ENCODE data around the gene ETFB. TPM values are rescaled to one million over a fixed set of nuclear protein-coding genes. Genes with fewer than 3 reads are reported as not detected.
A peak's percentile ranks its signal among the peaks of the same experiment; 100 is the strongest.

Gene ETFB
- total RNA-seq, 2 donors from 2014 or later, result 41.1 to 83.8 TPM

DNA sequence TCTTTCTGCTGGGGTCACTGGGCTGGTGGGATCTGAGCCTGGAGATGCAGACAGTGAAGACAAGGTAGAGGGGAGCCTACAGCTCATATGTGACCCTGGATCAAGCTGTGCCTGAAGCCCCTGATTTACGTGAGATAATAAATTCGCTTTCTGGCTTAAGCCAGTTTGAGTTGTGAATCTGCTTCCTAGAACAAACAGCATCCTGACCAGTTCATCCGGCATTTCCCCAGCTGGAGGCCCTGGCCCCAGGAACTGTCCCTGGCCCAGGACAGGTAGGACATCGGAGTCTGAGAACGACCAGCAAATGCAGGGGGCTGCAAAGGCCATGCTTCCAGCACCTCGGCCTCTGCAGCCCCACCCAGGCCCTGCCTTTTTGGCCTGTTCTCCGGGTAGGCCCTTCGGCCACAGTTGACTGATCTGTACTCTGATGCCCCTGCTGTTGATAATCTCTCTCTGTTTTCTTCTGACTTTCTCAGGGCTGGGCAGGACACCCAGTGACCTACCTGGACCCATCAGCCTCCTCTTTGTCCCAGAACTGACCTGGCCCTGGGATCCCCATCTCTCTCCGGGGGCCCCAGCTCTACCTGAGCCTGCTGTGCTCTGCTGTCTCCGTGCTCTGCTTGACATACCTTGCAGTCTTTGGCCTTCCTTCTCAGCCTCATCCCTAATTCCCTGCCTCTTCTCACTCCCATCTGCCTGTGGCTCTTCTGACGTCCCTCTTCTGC, 14.8 kb downstream of the ETFB start:
- H3K27ac Mint-ChIP-seq, result no peak overlapping the region
- no peak for ATAC-seq
- H3K9me3 Mint-ChIP-seq, result no peaks in the 10 kb centered on the region
- no peak overlapping the region for H3K4me3 Mint-ChIP-seq
- no peak for DNase-seq (ENCODE audit: low spot score)
- H3K36me3 Mint-ChIP-seq, result peaks cover 7% of the 10 kb centered on the region
- H3K27me3 Mint-ChIP-seq, result no peaks in the 10 kb centered on the region
- H3K4me1 Mint-ChIP-seq (ENCODE audit: low read depth in 2 of 2), result peaks cover 6 to 7% of the 10 kb centered on the region in 2 donors

DNA sequence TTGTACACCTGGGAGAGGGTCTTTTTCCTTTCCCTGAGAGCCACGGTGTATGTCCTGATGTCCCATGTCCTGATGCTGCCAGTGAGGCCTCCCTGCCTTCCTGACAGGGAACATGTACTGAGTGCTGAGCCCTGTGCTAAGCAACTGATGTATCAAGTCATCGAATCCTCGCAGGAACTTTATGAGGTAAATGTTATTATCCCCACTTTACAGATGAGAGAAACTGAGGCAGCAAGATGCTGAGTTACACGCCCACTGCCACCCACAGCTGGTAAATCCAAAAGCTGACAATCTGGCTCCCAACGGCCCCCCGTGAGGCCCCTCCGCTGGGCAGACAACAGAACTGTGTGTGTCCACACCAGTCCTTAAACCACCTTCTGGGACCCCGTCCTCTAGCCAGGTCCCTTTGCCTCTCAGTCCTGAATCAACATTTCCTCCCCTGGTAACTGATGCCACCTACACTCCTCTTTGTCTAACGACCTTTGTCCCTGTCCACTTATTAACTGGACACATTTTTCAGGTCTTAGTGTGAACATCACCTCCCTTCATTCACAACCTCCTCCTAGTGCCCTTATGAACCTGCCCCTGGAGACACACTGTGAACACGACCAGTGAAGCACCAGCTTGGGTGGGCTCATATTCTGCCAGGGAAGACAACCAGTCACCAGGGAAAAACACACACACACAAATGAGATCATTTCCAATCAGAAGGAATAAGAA, 18.8 kb downstream of the ETFB start:
- DNase-seq (ENCODE audit: low spot score), result no peak
- no peak overlapping the region for H3K4me3 Mint-ChIP-seq
- H3K36me3 Mint-ChIP-seq, result peaks cover 6% of the 10 kb centered on the region
- H3K27me3 Mint-ChIP-seq, result no peaks in the 10 kb centered on the region
- H3K4me1 Mint-ChIP-seq (ENCODE audit: low read depth in 2 of 2), result peaks cover 0 to 5% of the 10 kb centered on the region in 2 donors
- no peak overlapping the region for H3K27ac Mint-ChIP-seq
- H3K9me3 Mint-ChIP-seq, result no peaks in the 10 kb centered on the region
- ATAC-seq, result no peak

DNA sequence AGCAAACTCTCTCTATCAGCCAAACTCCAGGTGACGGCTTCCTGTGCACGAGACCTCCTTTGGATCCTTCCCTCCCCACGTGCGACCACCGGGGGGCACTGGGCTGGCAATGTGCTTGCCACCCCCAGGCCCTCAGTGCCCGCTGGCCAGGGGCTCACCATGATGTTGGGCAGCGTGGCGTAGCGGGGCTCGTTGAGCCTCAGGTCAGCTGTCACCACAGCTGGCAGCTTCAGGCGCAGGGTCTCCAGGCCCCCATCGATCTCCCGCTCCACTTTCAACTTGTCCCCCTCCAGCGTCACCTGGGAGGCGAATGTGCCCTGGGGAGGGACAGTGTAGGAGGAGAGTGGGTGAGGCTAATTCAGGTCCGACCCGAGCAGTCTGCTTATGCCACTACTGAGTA, 19.4 kb downstream of the ETFB start:
- Mint-ChIP-seq H3K27me3 (no peaks in the 10 kb centered on the region), H3K4me1 (ENCODE audit: low read depth in 2 of 2) (peaks cover 0 to 5% of the 10 kb centered on the region in 2 donors), H3K4me3 (no peak overlapping the region), H3K27ac (no peak overlapping the region), H3K9me3 (no peaks in the 10 kb centered on the region), H3K36me3 (no peaks in the 10 kb centered on the region)
- ATAC-seq, result no peak
- DNase-seq (ENCODE audit: low spot score), result no peak

DNA sequence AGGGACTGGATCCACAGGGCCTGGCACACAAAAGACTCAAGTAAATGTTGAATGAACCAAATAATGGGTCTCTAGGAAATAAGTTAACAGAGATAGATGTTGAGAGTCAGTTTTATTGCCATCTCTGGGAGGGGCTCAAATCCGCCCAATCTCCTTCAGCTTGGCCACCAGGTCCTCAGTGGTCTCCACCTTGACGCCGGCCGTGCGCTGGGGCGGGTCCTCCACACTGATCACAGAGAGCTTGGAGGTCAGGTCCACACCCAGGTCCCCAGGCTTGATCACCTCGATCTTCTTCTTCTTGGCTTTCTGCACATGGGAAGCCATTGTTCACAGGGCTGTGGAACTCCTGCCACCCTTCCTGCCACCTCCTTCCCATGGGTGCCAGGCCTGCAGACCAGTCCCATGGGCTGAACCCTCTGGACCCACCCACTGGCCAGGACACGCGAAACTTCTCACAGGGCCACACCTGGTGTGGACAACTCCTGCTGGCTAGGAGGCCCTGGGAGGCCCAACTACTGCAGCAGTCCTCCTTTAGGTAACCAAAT, 21.0 kb downstream of the ETFB start:
- Mint-ChIP-seq H3K4me3 (no peak overlapping the region), H3K9me3 (no peaks in the 10 kb centered on the region), H3K36me3 (no peaks in the 10 kb centered on the region), H3K27me3 (no peaks in the 10 kb centered on the region), H3K4me1 (ENCODE audit: low read depth in 2 of 2) (peaks cover 0 to 12% of the 10 kb centered on the region in 2 donors), H3K27ac (no peak overlapping the region)
- DNase-seq (ENCODE audit: low spot score) (no peak), ATAC-seq (no peak)

DNA sequence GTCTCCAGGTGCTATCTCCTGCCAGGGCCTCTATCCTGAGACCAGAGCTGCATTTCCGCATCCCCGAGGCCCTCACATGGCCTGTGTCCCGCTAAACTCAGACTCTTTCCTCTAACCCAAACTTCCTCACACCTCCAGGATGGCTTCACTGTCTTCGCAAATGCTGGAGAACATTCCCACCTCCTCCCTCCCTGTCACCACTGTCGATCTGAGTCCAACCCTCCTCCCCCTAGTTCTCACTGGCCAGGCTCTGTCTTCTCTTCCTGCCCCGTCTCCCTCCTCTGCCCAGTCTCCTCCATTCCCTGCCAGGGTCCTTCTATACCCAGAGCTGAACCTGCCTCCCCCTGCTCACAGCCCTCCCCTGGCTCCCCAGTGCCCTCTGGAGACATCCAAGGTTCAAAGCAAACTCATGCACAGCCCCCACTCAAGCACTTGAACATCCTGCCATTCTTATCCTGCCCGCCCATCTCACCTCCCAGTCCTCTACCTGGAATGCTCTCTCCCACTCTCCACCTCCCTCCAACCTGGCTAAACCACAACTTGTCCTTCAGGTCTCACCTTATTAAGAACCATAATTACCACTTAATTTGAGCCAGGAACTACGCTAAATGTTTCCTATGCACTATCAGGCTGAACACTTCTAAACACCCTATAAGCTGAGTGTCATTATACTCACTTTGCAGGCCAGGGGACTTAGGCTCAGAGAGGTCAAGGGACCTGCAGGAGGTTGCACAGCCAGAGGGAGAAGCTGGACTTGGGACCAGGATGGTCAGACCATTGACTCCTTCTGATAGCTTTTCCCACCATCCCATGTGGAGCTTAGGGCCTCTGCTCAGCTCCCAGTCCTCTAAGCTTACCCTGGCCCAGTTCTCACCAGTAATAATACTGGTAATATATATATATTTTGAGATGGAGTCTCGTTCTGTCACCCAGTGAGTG, 23.3 kb downstream of the ETFB start:
- no peaks in the 10 kb centered on the region for H3K9me3 Mint-ChIP-seq
- no peak overlapping the region for H3K27ac Mint-ChIP-seq
- no peak for ATAC-seq
- no peaks in the 10 kb centered on the region for H3K36me3 Mint-ChIP-seq
- DNase-seq (ENCODE audit: low spot score), result peak; percentile 41
- H3K27me3 Mint-ChIP-seq, result no peaks in the 10 kb centered on the region
- H3K4me1 Mint-ChIP-seq (ENCODE audit: low read depth in 2 of 2), result peaks cover 14 to 23% of the 10 kb centered on the region in 2 donors
- peak overlapping the region; percentile 34 for H3K4me3 Mint-ChIP-seq

DNA sequence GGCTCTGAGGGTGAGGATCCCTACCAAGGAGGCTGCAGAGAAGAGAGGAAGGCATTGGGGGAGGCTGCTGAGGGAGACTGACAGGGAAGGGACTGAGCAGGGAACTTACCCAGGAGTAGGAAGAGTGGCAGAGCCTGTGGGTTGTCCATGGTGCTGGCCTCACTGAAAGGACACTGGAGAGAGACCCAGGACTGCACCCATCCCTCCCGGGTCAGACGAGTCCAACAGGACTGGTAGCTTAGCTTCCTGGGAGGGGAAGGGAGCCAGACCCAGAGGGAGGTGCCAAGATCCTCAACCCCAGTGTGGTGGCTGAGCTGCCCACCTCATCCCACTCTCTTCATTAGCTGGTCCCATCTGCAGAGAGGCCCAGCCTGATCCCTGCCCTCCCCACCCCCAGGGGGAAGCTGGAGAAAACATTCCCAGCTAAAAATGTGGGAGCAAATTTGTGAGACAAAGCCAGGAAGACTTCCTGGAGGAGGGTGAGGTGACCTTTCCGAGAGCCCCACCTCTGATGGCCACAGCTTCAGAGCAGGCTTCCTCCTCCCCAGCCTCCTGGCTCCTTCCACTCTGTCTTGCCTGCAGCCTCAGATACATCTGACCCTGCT, 24.1 kb downstream of the ETFB start, which contains the start of gene VSIG10L:
TSS of gene VSIG10L (minus strand) at position 164 of the 605 bp plus-strand sequence. CDS start at position 149, 15 bp downstream.
- H3K4me3 Mint-ChIP-seq, result peak within 1 kb of the TSS; percentile 74
- DNase-seq (ENCODE audit: low spot score) (no peak), ATAC-seq (no peak)
- H3K9me3 Mint-ChIP-seq, result no peaks in the 10 kb centered on the region
- no peaks in the 10 kb centered on the region for H3K27me3 Mint-ChIP-seq
- H3K36me3 Mint-ChIP-seq, result no peaks in the 10 kb centered on the region
- H3K4me1 Mint-ChIP-seq (ENCODE audit: low read depth in 2 of 2), result peaks cover 14 to 23% of the 10 kb centered on the region in 2 donors
- peak within 1 kb of the TSS; percentile 28 to 69 for H3K27ac Mint-ChIP-seq

DNA sequence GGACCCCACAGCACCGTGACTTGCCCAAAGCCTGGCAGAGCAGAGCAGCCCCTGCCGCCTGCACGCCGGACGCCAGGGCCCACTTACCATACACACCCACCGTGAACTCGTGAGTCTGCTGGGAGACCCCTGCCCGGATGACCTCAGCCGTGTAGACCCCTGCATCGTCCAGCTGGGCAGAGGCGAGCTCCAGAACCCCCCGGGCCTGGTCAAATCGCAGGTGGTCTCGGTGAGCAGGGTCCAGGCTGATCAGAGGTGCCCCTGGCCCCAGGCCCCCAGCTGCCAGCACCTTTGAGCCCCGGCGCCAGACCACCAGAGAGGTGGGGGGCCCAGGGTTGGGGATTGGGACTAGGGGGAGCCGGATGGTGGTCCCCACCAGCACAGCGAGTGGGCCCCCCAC, 25.1 kb downstream of the ETFB start:
- peak overlapping the region; percentile 74 for H3K4me3 Mint-ChIP-seq
- no peaks in the 10 kb centered on the region for H3K27me3 Mint-ChIP-seq
- H3K4me1 Mint-ChIP-seq (ENCODE audit: low read depth in 2 of 2), result peaks cover 14 to 23% of the 10 kb centered on the region in 2 donors
- no peaks in the 10 kb centered on the region for H3K36me3 Mint-ChIP-seq
- H3K27ac Mint-ChIP-seq, result peak overlapping the region; percentile 28 to 69
- no peak for DNase-seq (ENCODE audit: low spot score)
- no peaks in the 10 kb centered on the region for H3K9me3 Mint-ChIP-seq
- ATAC-seq, result no peak

DNA sequence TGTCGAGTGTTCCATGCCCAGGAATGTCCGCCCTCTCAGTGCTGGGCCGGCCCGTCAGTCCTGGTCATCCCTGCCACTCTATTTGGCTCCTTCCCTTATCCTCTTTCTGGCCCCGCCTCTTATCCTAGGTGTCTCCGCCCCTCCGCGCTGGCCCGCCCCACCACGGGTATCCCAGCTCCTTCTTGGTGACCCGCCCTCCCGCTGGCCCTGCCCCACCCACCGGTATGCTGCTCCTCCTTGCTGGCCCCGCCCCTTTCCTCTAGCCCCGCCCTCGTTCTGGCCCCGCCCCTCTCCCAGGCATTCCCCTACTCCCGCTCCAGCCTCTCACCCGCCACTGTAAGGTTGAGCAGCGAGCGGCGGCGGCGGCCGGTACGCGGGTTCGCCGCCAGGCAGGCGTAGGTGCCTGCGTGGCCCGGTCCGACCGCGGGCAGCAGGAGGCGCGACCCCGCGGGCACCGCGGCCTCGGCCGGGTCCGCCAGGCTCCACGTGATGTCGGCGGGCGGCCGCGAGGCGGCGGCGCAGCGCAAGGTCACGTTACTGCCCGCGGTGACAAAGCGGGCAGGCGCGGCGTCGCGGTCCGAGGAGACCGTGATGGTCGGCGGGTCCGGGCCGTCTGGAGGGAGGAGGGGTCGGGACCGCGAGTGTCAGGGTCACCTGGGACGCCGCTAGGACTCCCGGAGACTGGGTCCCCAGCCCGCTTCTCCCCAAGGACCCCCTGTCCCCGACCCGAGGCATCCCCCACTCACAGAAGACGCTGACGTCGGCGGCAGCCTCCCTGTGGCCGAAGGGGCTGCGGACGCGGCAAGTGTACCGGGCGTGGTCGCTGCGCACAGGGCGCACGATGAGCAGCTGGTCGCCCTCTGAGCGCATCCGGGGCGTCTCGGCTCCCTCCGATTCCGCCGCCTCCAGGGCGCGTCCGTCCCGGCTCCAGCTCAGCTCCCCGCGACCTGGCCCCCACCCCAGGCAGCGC, 26.2 kb downstream of the ETFB start:
- Mint-ChIP-seq H3K27ac (peak overlapping the region; percentile 6 to 19), H3K27me3 (peaks cover 0 to 4% of the 10 kb centered on the region in 2 donors), H3K36me3 (no peaks in the 10 kb centered on the region), H3K4me1 (ENCODE audit: low read depth in 2 of 2) (peaks cover 14 to 23% of the 10 kb centered on the region in 2 donors), H3K9me3 (no peaks in the 10 kb centered on the region), H3K4me3 (peak overlapping the region; percentile 97)
- DNase-seq (ENCODE audit: low spot score) (peak; percentile 96), ATAC-seq (peak; percentile 93 to 95)

DNA sequence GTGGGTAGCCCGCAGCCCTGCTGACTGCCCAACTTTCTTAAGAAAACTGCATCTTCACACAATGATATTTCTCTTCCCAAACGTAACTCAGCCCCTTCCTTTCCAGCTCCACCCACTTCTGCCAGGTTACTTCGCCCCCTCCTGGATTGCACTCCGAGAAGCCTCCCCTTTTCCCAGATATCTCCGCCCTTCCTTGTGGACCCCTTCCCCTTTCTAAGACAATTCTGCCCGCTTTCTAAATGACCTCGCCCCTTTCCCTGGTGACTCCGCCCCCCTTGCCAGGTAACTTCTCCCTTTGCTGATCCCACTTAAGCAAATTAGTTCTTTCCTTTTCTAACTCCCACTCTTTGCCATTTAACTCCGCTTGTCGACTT, 26.9 kb downstream of the ETFB start:
- ATAC-seq (no peak), DNase-seq (ENCODE audit: low spot score) (no peak)
- Mint-ChIP-seq H3K27me3 (peaks cover 0 to 7% of the 10 kb centered on the region in 2 donors), H3K4me1 (ENCODE audit: low read depth in 2 of 2) (peaks cover 14 to 23% of the 10 kb centered on the region in 2 donors), H3K27ac (peak overlapping the region; percentile 6 to 19), H3K9me3 (no peaks in the 10 kb centered on the region), H3K4me3 (peak overlapping the region; percentile 97), H3K36me3 (no peaks in the 10 kb centered on the region)

DNA sequence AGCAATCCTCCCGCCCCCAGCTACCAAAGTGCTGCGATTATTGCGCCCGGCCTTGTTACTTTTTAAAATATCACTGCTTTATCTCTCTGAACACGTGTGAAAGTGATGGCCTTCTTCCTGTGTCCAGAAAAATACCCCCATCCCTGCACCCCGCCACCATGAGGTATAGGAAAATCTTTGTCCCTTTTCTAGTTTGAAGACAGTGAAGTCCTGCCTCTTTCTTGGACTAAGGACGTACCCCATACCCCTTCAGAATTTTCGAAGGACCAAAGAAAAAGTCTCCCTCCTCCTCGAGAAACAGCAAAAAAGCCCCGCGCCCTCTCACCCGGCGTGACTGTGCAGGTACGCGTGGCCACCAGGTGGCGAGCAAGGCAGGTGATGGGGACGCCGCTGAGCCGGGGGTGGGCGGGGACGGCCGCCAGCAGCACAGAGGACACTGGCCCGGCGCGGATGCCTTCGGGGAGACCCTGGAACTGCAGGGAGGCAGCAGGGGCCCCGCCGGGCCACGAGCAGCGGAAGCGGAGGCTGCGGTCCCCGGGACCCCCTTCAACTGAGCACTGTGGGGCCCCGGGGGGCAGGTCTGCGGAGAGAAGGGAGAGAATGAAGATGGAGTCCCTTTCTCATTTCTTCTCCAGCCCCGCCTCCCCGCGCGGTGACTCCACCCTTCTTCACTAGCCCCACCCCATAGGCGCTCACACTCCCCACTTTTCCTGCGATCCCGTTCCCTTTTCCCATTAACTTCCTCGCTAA, 27.4 kb downstream of the ETFB start:
- Mint-ChIP-seq H3K9me3 (no peaks in the 10 kb centered on the region), H3K36me3 (no peaks in the 10 kb centered on the region), H3K4me1 (ENCODE audit: low read depth in 2 of 2) (peaks cover 14 to 23% of the 10 kb centered on the region in 2 donors), H3K4me3 (peak overlapping the region; percentile 97), H3K27me3 (peaks cover 0 to 7% of the 10 kb centered on the region in 2 donors), H3K27ac (peak overlapping the region; percentile 6 to 19)
- ATAC-seq, result peak; percentile 78 to 80
- peak; percentile 83 for DNase-seq (ENCODE audit: low spot score)

DNA sequence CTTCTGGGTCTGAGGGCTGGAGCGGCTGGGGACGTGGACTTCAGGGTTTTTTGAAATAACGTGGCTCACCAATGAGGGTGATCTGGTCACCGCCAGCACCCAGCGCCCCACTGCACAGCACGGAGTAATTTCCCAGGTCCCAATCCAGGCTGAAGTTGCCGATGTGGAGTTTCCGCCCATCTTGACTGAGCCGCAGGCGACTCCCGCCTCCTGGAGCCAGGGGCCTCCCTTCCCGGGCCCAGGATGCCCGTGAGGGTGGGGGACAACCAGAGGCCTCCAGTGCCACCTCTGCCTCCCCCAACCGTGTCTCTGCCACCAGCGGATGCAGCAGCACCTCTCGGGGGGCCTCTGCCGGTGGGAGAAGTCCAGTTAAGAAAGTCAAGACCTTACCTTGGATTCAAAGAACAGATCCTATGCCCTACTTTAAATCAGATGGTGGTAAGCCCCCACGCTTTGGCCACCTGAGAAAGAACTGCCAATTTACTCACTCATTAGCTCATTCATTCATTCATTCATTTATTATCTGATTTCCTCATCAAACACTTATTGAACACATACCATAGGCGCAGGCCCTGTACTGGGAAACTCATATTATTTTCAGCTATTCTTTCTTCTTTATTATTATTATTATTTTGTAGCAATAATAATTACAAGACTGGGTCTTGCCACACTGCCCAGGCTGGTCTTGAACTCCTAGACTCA, 28.2 kb downstream of the ETFB start:
- Mint-ChIP-seq H3K36me3 (no peaks in the 10 kb centered on the region), H3K4me3 (no peak overlapping the region), H3K27me3 (peaks cover 0 to 7% of the 10 kb centered on the region in 2 donors), H3K9me3 (no peaks in the 10 kb centered on the region), H3K27ac (peak overlapping the region in 1 of 2 donors; percentile 6), H3K4me1 (ENCODE audit: low read depth in 2 of 2) (peaks cover 14 to 22% of the 10 kb centered on the region in 2 donors)
- no peak for ATAC-seq
- DNase-seq (ENCODE audit: low spot score), result no peak
